Measurements from ENCODE around the gene FBXW7.

Gene FBXW7

GRCh38 chr4:152501846-152502536, 33.9 kb downstream of the FBXW7 start:
- no peaks in the 10 kb centered on the region for H3K36me3 ChIP-seq (ENCODE audit: control insufficient read depth in 2 of 2, insufficient read depth in 2 of 2, low read length in 2 of 2)
- H3K4me1 ChIP-seq (ENCODE audit: control insufficient read depth in 2 of 2, insufficient read depth in 2 of 2, low read length in 2 of 2) = no peaks in the 10 kb centered on the region
- H3K27me3 ChIP-seq (ENCODE audit: control insufficient read depth in 2 of 2, insufficient read depth in 2 of 2, low read length in 2 of 2) = no peaks in the 10 kb centered on the region
- H3K4me3 ChIP-seq (ENCODE audit: low read length in 2 of 2) = no peak overlapping the region
- H3K27ac ChIP-seq (ENCODE audit: low read depth in 2 of 2, low read length in 2 of 2) = no peak overlapping the region
- H3K9ac ChIP-seq (ENCODE audit: low read depth in 1 of 2, low read length in 2 of 2) = no peak overlapping the region
- no peaks in the 10 kb centered on the region for H3K9me3 ChIP-seq (ENCODE audit: control insufficient read depth in 2 of 2, low read length in 2 of 2)

- Histone ChIP-seq H3K4me3 (ENCODE audit: low read length in 2 of 2) (no peak overlapping the region), H3K27ac (ENCODE audit: low read depth in 2 of 2, low read length in 2 of 2) (no peak overlapping the region), H3K27me3 (ENCODE audit: control insufficient read depth in 2 of 2, insufficient read depth in 2 of 2, low read length in 2 of 2) (no peaks in the 10 kb centered on the region), H3K9ac (ENCODE audit: low read depth in 1 of 2, low read length in 2 of 2) (no peak overlapping the region), H3K9me3 (ENCODE audit: control insufficient read depth in 2 of 2, low read length in 2 of 2) (no peaks in the 10 kb centered on the region), H3K36me3 (ENCODE audit: control insufficient read depth in 2 of 2, insufficient read depth in 2 of 2, low read length in 2 of 2) (no peaks in the 10 kb centered on the region), H3K4me1 (ENCODE audit: control insufficient read depth in 2 of 2, insufficient read depth in 2 of 2, low read length in 2 of 2) (no peaks in the 10 kb centered on the region)
These were observed 35.0 kb downstream of the FBXW7 start for GRCh38 chr4:152500800-152501434.

DNA sequence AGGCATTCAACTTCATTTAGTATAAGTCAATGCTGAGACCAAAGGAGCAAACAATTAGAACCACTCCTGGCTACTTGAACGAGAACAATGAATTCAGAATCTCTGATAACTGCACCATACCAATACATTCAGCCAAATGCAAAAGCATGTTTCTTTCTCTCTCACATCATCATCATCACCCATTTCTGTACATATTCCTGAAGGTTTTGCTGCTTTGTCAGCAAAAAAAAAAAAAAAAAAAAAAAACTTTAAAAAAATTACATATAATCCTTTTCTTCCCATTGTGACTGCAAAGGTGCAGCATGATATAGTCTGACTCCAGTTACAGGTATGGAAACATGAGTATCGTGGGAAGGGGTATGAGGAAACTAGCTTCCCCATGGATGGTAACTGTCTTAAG, 35.6 kb downstream of the FBXW7 start:
- Histone ChIP-seq H3K36me3 (ENCODE audit: control insufficient read depth in 2 of 2, insufficient read depth in 2 of 2, low read length in 2 of 2) (no peaks in the 10 kb centered on the region), H3K4me1 (ENCODE audit: control insufficient read depth in 2 of 2, insufficient read depth in 2 of 2, low read length in 2 of 2) (no peaks in the 10 kb centered on the region), H3K27ac (ENCODE audit: low read depth in 2 of 2, low read length in 2 of 2) (no peak overlapping the region), H3K9me3 (ENCODE audit: control insufficient read depth in 2 of 2, low read length in 2 of 2) (no peaks in the 10 kb centered on the region), H3K27me3 (ENCODE audit: control insufficient read depth in 2 of 2, insufficient read depth in 2 of 2, low read length in 2 of 2) (no peaks in the 10 kb centered on the region), H3K9ac (ENCODE audit: low read depth in 1 of 2, low read length in 2 of 2) (no peak overlapping the region), H3K4me3 (ENCODE audit: low read length in 2 of 2) (no peak overlapping the region)

DNA sequence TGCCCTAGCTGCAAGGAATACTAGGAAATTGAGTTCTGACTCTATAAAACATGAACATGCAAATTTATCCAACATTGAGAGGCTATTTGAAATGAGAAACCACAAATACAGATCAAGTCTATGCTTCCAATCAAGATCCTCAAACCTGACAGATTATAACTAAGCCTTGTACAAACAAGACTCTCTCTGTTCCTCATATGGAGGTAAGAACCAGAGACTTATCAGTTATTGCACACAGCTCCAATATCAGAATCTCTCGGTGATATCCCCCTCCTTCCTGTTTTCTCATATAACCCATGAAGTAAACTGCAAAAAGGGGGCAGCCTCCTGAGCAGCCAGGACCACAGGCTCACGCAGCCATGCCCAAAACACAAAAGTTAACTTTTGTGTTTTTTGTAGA, 36.5 kb downstream of the FBXW7 start:
- H3K9ac ChIP-seq (ENCODE audit: low read depth in 1 of 2, low read length in 2 of 2) = no peak overlapping the region
- no peaks in the 10 kb centered on the region for H3K36me3 ChIP-seq (ENCODE audit: control insufficient read depth in 2 of 2, insufficient read depth in 2 of 2, low read length in 2 of 2)
- no peaks in the 10 kb centered on the region for H3K27me3 ChIP-seq (ENCODE audit: control insufficient read depth in 2 of 2, insufficient read depth in 2 of 2, low read length in 2 of 2)
- no peaks in the 10 kb centered on the region for H3K4me1 ChIP-seq (ENCODE audit: control insufficient read depth in 2 of 2, insufficient read depth in 2 of 2, low read length in 2 of 2)
- no peak overlapping the region for H3K27ac ChIP-seq (ENCODE audit: low read depth in 2 of 2, low read length in 2 of 2)
- H3K9me3 ChIP-seq (ENCODE audit: control insufficient read depth in 2 of 2, low read length in 2 of 2) = no peaks in the 10 kb centered on the region
- H3K4me3 ChIP-seq (ENCODE audit: low read length in 2 of 2) = no peak overlapping the region

DNA sequence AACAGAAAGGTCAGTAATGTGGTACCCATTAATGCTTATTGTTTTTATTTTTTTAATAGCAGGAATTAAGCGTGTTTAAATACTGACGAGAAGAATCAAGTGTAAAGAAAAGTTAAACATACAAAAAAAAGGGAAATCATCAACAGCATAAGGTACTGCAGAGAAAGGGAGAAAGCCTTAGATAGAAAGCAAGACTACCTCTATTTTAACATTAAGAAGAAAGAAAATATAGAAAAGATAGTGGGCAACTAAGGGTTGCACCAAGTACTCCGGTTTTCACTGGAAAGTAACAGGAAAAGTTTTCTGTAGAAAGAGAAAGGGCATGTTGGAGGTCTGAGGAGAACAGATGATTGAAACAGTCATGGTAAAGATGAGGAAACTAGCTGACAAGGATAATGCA, 41.9 kb downstream of the FBXW7 start:
- H3K9me3 ChIP-seq (ENCODE audit: control insufficient read depth in 2 of 2, low read length in 2 of 2) = no peaks in the 10 kb centered on the region
- H3K27ac ChIP-seq (ENCODE audit: low read depth in 2 of 2, low read length in 2 of 2) = no peak overlapping the region
- no peaks in the 10 kb centered on the region for H3K36me3 ChIP-seq (ENCODE audit: control insufficient read depth in 2 of 2, insufficient read depth in 2 of 2, low read length in 2 of 2)
- no peak overlapping the region for H3K9ac ChIP-seq (ENCODE audit: low read depth in 1 of 2, low read length in 2 of 2)
- peaks cover 0 to 8% of the 10 kb centered on the region in 2 donors for H3K4me1 ChIP-seq (ENCODE audit: control insufficient read depth in 2 of 2, insufficient read depth in 2 of 2, low read length in 2 of 2)
- no peak overlapping the region for H3K4me3 ChIP-seq (ENCODE audit: low read length in 2 of 2)
- H3K27me3 ChIP-seq (ENCODE audit: control insufficient read depth in 2 of 2, insufficient read depth in 2 of 2, low read length in 2 of 2) = no peaks in the 10 kb centered on the region

DNA sequence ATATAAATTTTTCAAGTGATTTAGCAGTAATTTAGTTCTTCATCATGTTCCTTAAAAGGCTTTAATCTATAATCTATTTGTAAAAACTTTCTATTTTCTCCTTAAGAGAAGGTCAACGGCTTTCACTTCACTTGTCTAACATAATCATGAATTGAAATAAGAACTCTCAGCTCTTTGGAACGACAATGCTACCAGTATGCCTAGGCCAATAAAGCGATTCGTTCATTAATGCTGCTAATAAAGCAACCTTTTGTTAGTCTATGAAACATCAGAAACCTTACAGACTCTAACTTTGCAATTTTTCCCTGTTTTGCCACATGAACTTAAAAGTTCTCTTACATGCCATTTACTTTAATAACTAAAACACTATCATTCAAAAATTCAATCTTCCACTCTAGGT, 47.6 kb downstream of the FBXW7 start:
- Histone ChIP-seq H3K27ac (ENCODE audit: low read depth in 2 of 2, low read length in 2 of 2) (no peak overlapping the region), H3K27me3 (ENCODE audit: control insufficient read depth in 2 of 2, insufficient read depth in 2 of 2, low read length in 2 of 2) (no peaks in the 10 kb centered on the region), H3K4me3 (ENCODE audit: low read length in 2 of 2) (no peak overlapping the region), H3K4me1 (ENCODE audit: control insufficient read depth in 2 of 2, insufficient read depth in 2 of 2, low read length in 2 of 2) (peaks cover 3 to 16% of the 10 kb centered on the region in 2 donors), H3K9me3 (ENCODE audit: control insufficient read depth in 2 of 2, low read length in 2 of 2) (no peaks in the 10 kb centered on the region), H3K9ac (ENCODE audit: low read depth in 1 of 2, low read length in 2 of 2) (no peak overlapping the region), H3K36me3 (ENCODE audit: control insufficient read depth in 2 of 2, insufficient read depth in 2 of 2, low read length in 2 of 2) (no peaks in the 10 kb centered on the region)

DNA sequence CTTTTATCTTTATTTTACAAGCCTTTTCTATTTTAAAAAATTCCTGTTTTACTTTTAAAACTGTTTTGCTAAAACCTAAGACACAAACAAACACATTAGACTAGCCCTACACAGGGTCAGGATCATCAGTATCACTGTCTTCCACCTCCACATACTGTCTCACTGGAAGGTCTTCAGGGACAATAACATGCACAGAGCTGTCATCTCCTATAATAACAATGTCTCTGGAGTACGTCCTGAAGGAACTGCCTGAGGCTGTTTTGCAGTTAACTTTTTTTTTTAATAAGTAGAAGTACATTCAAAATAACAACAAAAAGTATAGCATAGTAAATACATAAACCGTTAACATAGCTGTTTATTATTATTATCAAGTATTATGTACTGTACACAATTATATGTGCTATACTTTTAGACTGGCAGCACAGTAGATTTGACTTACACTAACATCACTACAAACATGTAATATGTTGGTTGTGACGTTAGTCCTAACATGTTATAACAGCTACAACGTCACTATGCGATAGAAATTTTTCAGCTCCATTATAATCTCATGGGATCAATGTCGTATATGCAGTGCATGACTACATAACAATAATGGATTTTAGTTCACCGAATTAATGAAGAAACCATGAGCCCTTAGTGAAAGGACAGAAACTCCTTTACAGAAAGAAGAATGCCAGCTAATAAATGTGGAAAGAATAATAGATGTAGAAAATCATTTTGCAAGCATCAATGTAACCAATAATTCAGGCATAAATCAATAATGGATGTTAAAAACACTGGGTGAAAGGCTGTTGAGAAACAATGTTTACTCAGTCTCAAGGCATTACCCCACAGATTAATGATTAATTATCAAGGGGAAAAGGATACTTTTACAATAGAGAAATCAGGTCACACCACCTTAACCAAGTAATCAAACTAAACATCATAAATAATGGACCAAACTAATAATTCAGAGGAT, 49.2 kb downstream of the FBXW7 start:
- Histone ChIP-seq H3K27me3 (ENCODE audit: control insufficient read depth in 2 of 2, insufficient read depth in 2 of 2, low read length in 2 of 2) (no peaks in the 10 kb centered on the region), H3K4me3 (ENCODE audit: low read length in 2 of 2) (peak overlapping the region in 1 of 2 donors; percentile 26), H3K9me3 (ENCODE audit: control insufficient read depth in 2 of 2, low read length in 2 of 2) (no peaks in the 10 kb centered on the region), H3K4me1 (ENCODE audit: control insufficient read depth in 2 of 2, insufficient read depth in 2 of 2, low read length in 2 of 2) (peaks cover 3 to 16% of the 10 kb centered on the region in 2 donors), H3K9ac (ENCODE audit: low read depth in 1 of 2, low read length in 2 of 2) (peak overlapping the region in 1 of 2 donors; percentile 3), H3K36me3 (ENCODE audit: control insufficient read depth in 2 of 2, insufficient read depth in 2 of 2, low read length in 2 of 2) (no peaks in the 10 kb centered on the region), H3K27ac (ENCODE audit: low read depth in 2 of 2, low read length in 2 of 2) (peak overlapping the region; percentile 26 to 59)

- Histone ChIP-seq H3K4me3 (ENCODE audit: low read length in 2 of 2) (peak overlapping the region; percentile 45 to 47), H3K27me3 (ENCODE audit: control insufficient read depth in 2 of 2, insufficient read depth in 2 of 2, low read length in 2 of 2) (no peaks in the 10 kb centered on the region), H3K36me3 (ENCODE audit: control insufficient read depth in 2 of 2, insufficient read depth in 2 of 2, low read length in 2 of 2) (no peaks in the 10 kb centered on the region), H3K9ac (ENCODE audit: low read depth in 1 of 2, low read length in 2 of 2) (peak overlapping the region in 1 of 2 donors; percentile 3), H3K9me3 (ENCODE audit: control insufficient read depth in 2 of 2, low read length in 2 of 2) (no peaks in the 10 kb centered on the region), H3K4me1 (ENCODE audit: control insufficient read depth in 2 of 2, insufficient read depth in 2 of 2, low read length in 2 of 2) (peaks cover 3 to 13% of the 10 kb centered on the region in 2 donors), H3K27ac (ENCODE audit: low read depth in 2 of 2, low read length in 2 of 2) (peak overlapping the region; percentile 28 to 59)
These were observed 50.1 kb downstream of the FBXW7 start for GRCh38 chr4:152485726-152486276.

DNA sequence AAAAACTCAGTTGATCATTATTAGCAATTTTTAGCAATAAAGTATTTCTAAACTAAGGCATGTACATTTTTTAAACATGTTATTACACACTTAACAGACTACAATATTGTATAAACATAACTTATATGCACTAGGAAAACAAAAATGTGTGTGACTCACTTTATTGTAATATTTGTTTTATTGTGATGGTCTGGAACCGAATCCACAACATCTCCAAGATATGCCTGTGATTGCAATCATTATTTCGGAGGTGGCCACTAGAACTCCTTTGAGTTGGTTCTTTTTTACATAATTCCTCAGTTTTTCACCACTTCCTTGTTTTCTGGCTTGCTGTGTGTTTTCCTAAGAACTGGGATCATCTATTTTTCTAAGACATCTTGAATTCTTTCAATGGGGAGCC, 53.7 kb downstream of the FBXW7 start:
- H3K36me3 ChIP-seq (ENCODE audit: control insufficient read depth in 2 of 2, insufficient read depth in 2 of 2, low read length in 2 of 2) = no peaks in the 10 kb centered on the region
- peaks cover 3 to 8% of the 10 kb centered on the region in 2 donors for H3K4me1 ChIP-seq (ENCODE audit: control insufficient read depth in 2 of 2, insufficient read depth in 2 of 2, low read length in 2 of 2)
- H3K9ac ChIP-seq (ENCODE audit: low read depth in 1 of 2, low read length in 2 of 2) = no peak overlapping the region

More for the DNA sequence above, 53.7 kb downstream of the FBXW7 start:
- Histone ChIP-seq H3K27ac (ENCODE audit: low read depth in 2 of 2, low read length in 2 of 2) (no peak overlapping the region), H3K4me3 (ENCODE audit: low read length in 2 of 2) (no peak overlapping the region), H3K27me3 (ENCODE audit: control insufficient read depth in 2 of 2, insufficient read depth in 2 of 2, low read length in 2 of 2) (no peaks in the 10 kb centered on the region), H3K9me3 (ENCODE audit: control insufficient read depth in 2 of 2, low read length in 2 of 2) (no peaks in the 10 kb centered on the region)

Measured in mucosa of rectum (tissue), 2 donors.